ENCODE measurements around the gene C5orf46. TPM values are rescaled to one million over a fixed set of nuclear protein-coding genes. Genes with fewer than 3 reads are reported as not detected.

The C5orf46 gene
- total and polyA plus RNA-seq, 2 of the 4 experiments (the other 2 are of a cell fraction): 1.3 TPM; not detected in 1

DNA sequence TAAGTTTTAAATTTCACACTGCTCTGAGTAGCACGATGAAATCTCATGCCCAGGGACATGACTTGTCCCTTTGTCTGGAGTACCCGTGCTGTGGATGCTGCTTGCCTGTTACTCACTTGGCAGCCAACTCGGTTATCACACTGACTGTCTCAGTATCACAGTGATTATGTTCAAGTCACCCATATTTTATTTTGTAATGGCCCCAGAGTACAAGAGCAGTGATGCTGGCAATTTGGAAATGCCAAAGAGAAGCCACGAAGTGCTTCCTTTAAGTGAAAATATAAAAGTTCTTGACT is 50.6 kb downstream of the C5orf46 start:
- Histone ChIP-seq H2AFZ (replicated peaks; ENCODE audit: low read length, poor library complexity) (no peak overlapping the region), H2BK15ac (ENCODE audit: low read depth, low read length) (no peak overlapping the region), H3K9me3 (ENCODE audit: control insufficient read depth, insufficient read depth, low read length) (no peaks in the 10 kb centered on the region), H3K9me1 (ENCODE audit: insufficient read depth, low read length) (no peaks in the 10 kb centered on the region), H4K8ac (ENCODE audit: low read depth in 2 of 2, low read length in 2 of 2) (no peak overlapping the region), H2BK20ac (ENCODE audit: low read depth, low read length) (no peak overlapping the region), H3K14ac (replicated peaks; ENCODE audit: low read depth, low read length) (no peak overlapping the region), H3K4me2 (ENCODE audit: low read depth, low read length) (no peak overlapping the region), H4K91ac (ENCODE audit: insufficient read depth, low read depth, low read length) (no peak overlapping the region), H3K4ac (ENCODE audit: low read depth, low read length) (no peak overlapping the region), H3K27me3 (ENCODE audit: control insufficient read depth, insufficient read depth, low read length) (no peaks in the 10 kb centered on the region), H3K36me3 (ENCODE audit: control insufficient read depth, insufficient read depth, low read length) (no peaks in the 10 kb centered on the region), H3K27ac (ENCODE audit: insufficient read depth, low read length) (no peak overlapping the region), H4K20me1 (ENCODE audit: insufficient read depth, low read length) (no peaks in the 10 kb centered on the region), H3K4me1 (ENCODE audit: control insufficient read depth, insufficient read depth, low read length) (no peaks in the 10 kb centered on the region), H2BK120ac (ENCODE audit: low read depth, low read length) (no peak overlapping the region), H2AK9ac (replicated peaks; ENCODE audit: low read depth, low read length, poor library complexity) (no peak overlapping the region), H3K79me1 (ENCODE audit: low read depth in 1 of 2, low read length in 2 of 2) (no peaks in the 10 kb centered on the region), H2BK5ac (ENCODE audit: low read depth, low read length, poor library complexity, severe bottlenecking) (no peak overlapping the region), H3K9ac (ENCODE audit: low read depth, low read length) (no peak overlapping the region), H3K23ac (ENCODE audit: low read depth, low read length) (no peak overlapping the region), H3K4me3 (ENCODE audit: insufficient read depth, low read depth, low read length) (no peak overlapping the region), H4K5ac (ENCODE audit: low read depth, low read length) (no peak overlapping the region), H2AK5ac (ENCODE audit: low read depth, low read length) (no peak overlapping the region), H3K18ac (ENCODE audit: low read depth, low read length) (no peak overlapping the region), H3K56ac (ENCODE audit: extremely low read depth, insufficient read depth, low read length) (no peak overlapping the region)
- dilution Hi-C loops (cut with HindIII; ENCODE audit: low sequenced_read_pairs, unreplicated experiment): no loop called here
- ATAC-seq (ENCODE audit: low read depth): no peak
- DNase-seq: no peak
- TF ChIP-seq CTCF (conservative IDR thresholded peaks at IDR 0.05; ENCODE audit: low read depth, low read length) (no peak), RAD21 (IDR thresholded peaks at IDR 0.05; ENCODE audit: low read length) (no peak), NFE2L2 (IDR thresholded peaks at IDR 0.05; ENCODE audit: low read depth, low read length) (no peak), FOS (IDR thresholded peaks at IDR 0.05; ENCODE audit: low read depth, low read length) (no peak), SMC3 (IDR thresholded peaks at IDR 0.05; ENCODE audit: low read depth, low read length) (no peak), MXI1 (IDR thresholded peaks at IDR 0.05; ENCODE audit: borderline replicate concordance, low read depth, low read length) (no peak), MAFK (IDR thresholded peaks at IDR 0.05; ENCODE audit: low read depth, low read length) (no peak), MAZ (IDR thresholded peaks at IDR 0.05; ENCODE audit: borderline replicate concordance, low read depth, low read length) (no peak), RFX5 (IDR thresholded peaks at IDR 0.05; ENCODE audit: low read depth, low read length) (no peak), POLR2A (IDR thresholded peaks at IDR 0.05; ENCODE audit: low read depth, low read length) (no peak), CHD1 (IDR thresholded peaks at IDR 0.05; ENCODE audit: low read depth, low read length) (no peak), BHLHE40 (IDR thresholded peaks at IDR 0.05; ENCODE audit: low read depth, low read length) (no peak), CEBPB (IDR thresholded peaks at IDR 0.05; ENCODE audit: low read depth, low read length) (no peak), RCOR1 (IDR thresholded peaks at IDR 0.05; ENCODE audit: insufficient replicate concordance, low read length) (no peak)
- TF ChIP-seq, protein P1, sequence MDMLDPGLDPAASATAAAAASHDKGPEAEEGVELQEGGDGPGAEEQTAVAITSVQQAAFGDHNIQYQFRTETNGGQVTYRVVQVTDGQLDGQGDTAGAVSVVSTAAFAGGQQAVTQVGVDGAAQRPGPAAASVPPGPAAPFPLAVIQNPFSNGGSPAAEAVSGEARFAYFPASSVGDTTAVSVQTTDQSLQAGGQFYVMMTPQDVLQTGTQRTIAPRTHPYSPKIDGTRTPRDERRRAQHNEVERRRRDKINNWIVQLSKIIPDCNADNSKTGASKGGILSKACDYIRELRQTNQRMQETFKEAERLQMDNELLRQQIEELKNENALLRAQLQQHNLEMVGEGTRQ (IDR thresholded peaks at IDR 0.05; ENCODE audit: low read depth, low read length): no peak
- TF ChIP-seq, protein P2, sequence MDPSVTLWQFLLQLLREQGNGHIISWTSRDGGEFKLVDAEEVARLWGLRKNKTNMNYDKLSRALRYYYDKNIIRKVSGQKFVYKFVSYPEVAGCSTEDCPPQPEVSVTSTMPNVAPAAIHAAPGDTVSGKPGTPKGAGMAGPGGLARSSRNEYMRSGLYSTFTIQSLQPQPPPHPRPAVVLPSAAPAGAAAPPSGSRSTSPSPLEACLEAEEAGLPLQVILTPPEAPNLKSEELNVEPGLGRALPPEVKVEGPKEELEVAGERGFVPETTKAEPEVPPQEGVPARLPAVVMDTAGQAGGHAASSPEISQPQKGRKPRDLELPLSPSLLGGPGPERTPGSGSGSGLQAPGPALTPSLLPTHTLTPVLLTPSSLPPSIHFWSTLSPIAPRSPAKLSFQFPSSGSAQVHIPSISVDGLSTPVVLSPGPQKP (IDR thresholded peaks at IDR 0.05; ENCODE audit: borderline replicate concordance, low read depth, low read length): no peak
- in situ Hi-C loops (cut with MboI; ENCODE audit: low sequenced_read_pairs): no loop called here
- BruUV-seq (replicated peaks): no TSS peak
- ChIA-PET CTCF (no interaction called here), POLR2A (ENCODE audit: unreplicated experiment) (no interaction called here)
- intact Hi-C loops (cut with micrococcal nuclease): loop anchor here (5.0 kb wide), 2 partner anchors 267 to 517 kb away; no protein-coding TSS in a partner anchor
- 0% methylated on average over 1 of the region's 4 CpGs; no CpG with 5 or more reads in 1 of the 2 experiments for WGBS, 2 experiments (ENCODE audit: extremely low coverage in 2 of 2, insufficient read length in 1 of 2)

All from IMR-90 (cell line).